Type B pancreatic cell (in vitro differentiated cells): Measurements from ENCODE around the gene CASTOR1. TPM values are rescaled to one million over a fixed set of nuclear protein-coding genes. Genes with fewer than 3 reads are reported as not detected.
A peak's percentile ranks its signal among the peaks of the same experiment; 100 is the strongest.

Experiments
- DNase-seq: peaks from one replicate; pipeline ENCODE4 v3.0.0; 2021; ENCODE audit warnings: mixed read lengths; ENCODE audit not compliant: unreplicated experiment; ENCODE audit errors: extremely low spot score
- H3K27ac Mint-ChIP-seq: 2 replicates; pipeline ENCODE4 v1.8.0; 2021; ENCODE audit warnings: mild to moderate bottlenecking, mixed read lengths
- H3K27me3 Mint-ChIP-seq: 2 replicates; pipeline ENCODE4 v1.8.0; 2021; ENCODE audit warnings: mixed read lengths
- H3K36me3 Mint-ChIP-seq: 2 replicates; pipeline ENCODE4 v1.8.0; 2021; ENCODE audit warnings: mixed read lengths
- H3K4me1 Mint-ChIP-seq: one replicate; pipeline ENCODE4 v1.8.0; 2021; ENCODE audit warnings: mixed read lengths; ENCODE audit not compliant: unreplicated experiment
- H3K4me3 Mint-ChIP-seq: 2 replicates; pipeline ENCODE4 v1.8.0; 2021; ENCODE audit warnings: mild to moderate bottlenecking, mixed read lengths
- H3K9me3 Mint-ChIP-seq: 2 replicates; pipeline ENCODE4 v1.8.0; 2021; ENCODE audit warnings: mixed read lengths
- total RNA-seq: library from RNA; stranded (reverse); gene quantifications from 2 replicates; pipeline ENCODE4 v1.2.1, GENCODE V29; 2021; ENCODE audit warnings: low replicate concordance
- TF ChIP-seq, protein P1 (sequence below): fragments of 200-600 bp; sonication (generic); conservative IDR thresholded peaks from 2 replicates; pipeline ENCODE4 v1.5.0; 2021; ENCODE audit warnings: antibody characterized with exemption, mild to moderate bottlenecking

CASTOR1 gene
- total RNA-seq, 1 donor from 2014 or later = 11.4 TPM

GRCh38 chr22:30249049-30250038 is 40.0 kb downstream of the CASTOR1 start:
- Mint-ChIP-seq H3K4me3 (peak overlapping the region; percentile 28), H3K9me3 (no peaks in the 10 kb centered on the region), H3K36me3 (no peaks in the 10 kb centered on the region), H3K27ac (no peak overlapping the region), H3K27me3 (peaks cover 17% of the 10 kb centered on the region), H3K4me1 (peaks cover 31% of the 10 kb centered on the region)
- DNase-seq = no peak
- TF ChIP-seq, protein P1, sequence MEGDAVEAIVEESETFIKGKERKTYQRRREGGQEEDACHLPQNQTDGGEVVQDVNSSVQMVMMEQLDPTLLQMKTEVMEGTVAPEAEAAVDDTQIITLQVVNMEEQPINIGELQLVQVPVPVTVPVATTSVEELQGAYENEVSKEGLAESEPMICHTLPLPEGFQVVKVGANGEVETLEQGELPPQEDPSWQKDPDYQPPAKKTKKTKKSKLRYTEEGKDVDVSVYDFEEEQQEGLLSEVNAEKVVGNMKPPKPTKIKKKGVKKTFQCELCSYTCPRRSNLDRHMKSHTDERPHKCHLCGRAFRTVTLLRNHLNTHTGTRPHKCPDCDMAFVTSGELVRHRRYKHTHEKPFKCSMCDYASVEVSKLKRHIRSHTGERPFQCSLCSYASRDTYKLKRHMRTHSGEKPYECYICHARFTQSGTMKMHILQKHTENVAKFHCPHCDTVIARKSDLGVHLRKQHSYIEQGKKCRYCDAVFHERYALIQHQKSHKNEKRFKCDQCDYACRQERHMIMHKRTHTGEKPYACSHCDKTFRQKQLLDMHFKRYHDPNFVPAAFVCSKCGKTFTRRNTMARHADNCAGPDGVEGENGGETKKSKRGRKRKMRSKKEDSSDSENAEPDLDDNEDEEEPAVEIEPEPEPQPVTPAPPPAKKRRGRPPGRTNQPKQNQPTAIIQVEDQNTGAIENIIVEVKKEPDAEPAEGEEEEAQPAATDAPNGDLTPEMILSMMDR = no peak

GRCh38 chr22:30248484-30248883 is 40.8 kb downstream of the CASTOR1 start:
- peaks cover 17% of the 10 kb centered on the region for H3K27me3 Mint-ChIP-seq
- H3K36me3 Mint-ChIP-seq = no peaks in the 10 kb centered on the region
- TF ChIP-seq, protein P1 = no peak
- H3K4me1 Mint-ChIP-seq = peaks cover 32% of the 10 kb centered on the region
- H3K4me3 Mint-ChIP-seq = peak overlapping the region; percentile 74
- no peaks in the 10 kb centered on the region for H3K9me3 Mint-ChIP-seq
- no peak for DNase-seq
- H3K27ac Mint-ChIP-seq = peak overlapping the region; percentile 25

GRCh38 chr22:30247974-30248373 is 41.3 kb downstream of the CASTOR1 start:
- Mint-ChIP-seq H3K4me1 (peaks cover 30% of the 10 kb centered on the region), H3K4me3 (peak overlapping the region; percentile 74), H3K36me3 (no peaks in the 10 kb centered on the region), H3K27me3 (peaks cover 17% of the 10 kb centered on the region), H3K27ac (peak overlapping the region; percentile 25), H3K9me3 (no peaks in the 10 kb centered on the region)
- TF ChIP-seq, protein P1 = no peak
- no peak for DNase-seq

DNA sequence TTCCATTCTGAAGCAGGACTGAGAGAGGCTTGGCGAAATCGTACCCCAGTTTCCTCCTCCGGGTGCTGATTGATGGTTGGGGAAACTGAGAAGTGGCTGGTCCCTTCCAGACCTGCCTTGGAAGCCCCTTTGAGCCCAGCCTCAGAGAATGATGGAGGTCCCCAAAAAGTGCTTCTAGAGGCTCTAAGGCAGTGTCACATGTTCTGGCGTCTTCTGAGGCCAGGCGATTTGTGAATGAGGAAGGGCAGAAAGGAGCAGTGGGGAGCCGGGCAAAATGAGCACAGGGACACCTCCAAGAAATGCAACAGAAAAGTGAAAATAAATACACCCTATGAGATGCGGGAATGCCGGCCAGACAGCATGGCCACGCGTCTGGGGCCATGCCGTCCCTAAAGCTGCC is 41.7 kb downstream of the CASTOR1 start:
- peaks cover 26% of the 10 kb centered on the region for H3K4me1 Mint-ChIP-seq
- H3K27ac Mint-ChIP-seq = peak overlapping the region; percentile 25
- no peaks in the 10 kb centered on the region for H3K9me3 Mint-ChIP-seq
- peak overlapping the region; percentile 85 for H3K4me3 Mint-ChIP-seq
- H3K36me3 Mint-ChIP-seq = no peaks in the 10 kb centered on the region
- H3K27me3 Mint-ChIP-seq = peaks cover 17% of the 10 kb centered on the region
- DNase-seq = no peak
- TF ChIP-seq, protein P1 = no peak

- Mint-ChIP-seq H3K36me3 (no peaks in the 10 kb centered on the region), H3K27ac (no peak overlapping the region), H3K4me1 (peaks cover 23% of the 10 kb centered on the region), H3K4me3 (peak overlapping the region; percentile 85), H3K27me3 (peaks cover 17% of the 10 kb centered on the region), H3K9me3 (no peaks in the 10 kb centered on the region)
- TF ChIP-seq, protein P1 = no peak
- DNase-seq = no peak
Measured at GRCh38 chr22:30246814-30247376, 42.4 kb downstream of the CASTOR1 start.
